ENCODE measurements around the gene FBXW12.
"Not testable (repeated sequence)": the region's sequence is repeated elsewhere in the genome, so short reads cannot be mapped to it uniquely, and the experiment has no call there.

The FBXW12 gene

GRCh38 chr3:48372862-48373435 lies 930 bp downstream of the FBXW12 start:
- no peak for DNase-seq (ENCODE audit: low read depth in 2 of 2)

GRCh38 chr3:48387634-48388033 lies 15.6 kb downstream of the FBXW12 start:
- no peak for DNase-seq (ENCODE audit: low read depth in 2 of 2)

GRCh38 chr3:48388966-48389365 lies 16.9 kb downstream of the FBXW12 start:
- DNase-seq (ENCODE audit: low read depth in 2 of 2), result no peak

- DNase-seq (ENCODE audit: low read depth in 2 of 2), result no peak
Observed at GRCh38 chr3:48394391-48394790, 22.4 kb downstream of the FBXW12 start.

- DNase-seq (ENCODE audit: low read depth in 2 of 2), result no peak
Observed at GRCh38 chr3:48395714-48396113, 23.7 kb downstream of the FBXW12 start.

GRCh38 chr3:48397767-48398681 lies 26.0 kb downstream of the FBXW12 start:
- no peak for DNase-seq (ENCODE audit: low read depth in 2 of 2)

- no peak for DNase-seq (ENCODE audit: low read depth in 2 of 2)
Observed at GRCh38 chr3:48398701-48399386, 26.8 kb downstream of the FBXW12 start.

GRCh38 chr3:48399387-48400172 lies 27.6 kb downstream of the FBXW12 start:
- no peak for DNase-seq (ENCODE audit: low read depth in 2 of 2)

- DNase-seq (ENCODE audit: low read depth in 2 of 2), result peak; percentile 14 to 26
Observed at GRCh38 chr3:48400824-48401433, 28.9 kb downstream of the FBXW12 start.

- not testable (repeated sequence) for DNase-seq (ENCODE audit: low read depth in 2 of 2)
Observed at GRCh38 chr3:48401434-48401901, 29.4 kb downstream of the FBXW12 start.

- DNase-seq (ENCODE audit: low read depth in 2 of 2), result no peak
Observed at GRCh38 chr3:48402281-48402732, 30.3 kb downstream of the FBXW12 start.

GRCh38 chr3:48402907-48403306 lies 30.9 kb downstream of the FBXW12 start:
- no peak for DNase-seq (ENCODE audit: low read depth in 2 of 2)

- DNase-seq (ENCODE audit: low read depth in 2 of 2), result no peak
Observed at GRCh38 chr3:48403533-48404439, 31.8 kb downstream of the FBXW12 start.

GRCh38 chr3:48404440-48405342 lies 32.7 kb downstream of the FBXW12 start:
- no peak for DNase-seq (ENCODE audit: low read depth in 2 of 2)

- no peak for DNase-seq (ENCODE audit: low read depth in 2 of 2)
Observed at GRCh38 chr3:48405343-48405881, 33.4 kb downstream of the FBXW12 start.

- DNase-seq (ENCODE audit: low read depth in 2 of 2), result no peak
Observed at GRCh38 chr3:48405971-48406370, 34.0 kb downstream of the FBXW12 start.

- no peak for DNase-seq (ENCODE audit: low read depth in 2 of 2)
Observed at GRCh38 chr3:48406443-48407431, 34.7 kb downstream of the FBXW12 start.

All from stimulated activated CD8-positive, alpha-beta memory T cell treated with anti-CD3 and anti-CD28 coated beads, Interleukin-2, amount 100 ng/mL, for 48 hours (primary cell).